Left forelimb (tissue), 1 donor: ENCODE results near the gene SPACA7.

Source experiments
- DNase-seq: peaks from one replicate; pipeline ENCODE4 v3.0.0-alpha.2; 2018; ENCODE audit warnings: low spot score

SPACA7 gene

GRCh38 chr13:112447761-112448603 lies 71.8 kb downstream of the SPACA7 start:
- no peak for DNase-seq

DNA sequence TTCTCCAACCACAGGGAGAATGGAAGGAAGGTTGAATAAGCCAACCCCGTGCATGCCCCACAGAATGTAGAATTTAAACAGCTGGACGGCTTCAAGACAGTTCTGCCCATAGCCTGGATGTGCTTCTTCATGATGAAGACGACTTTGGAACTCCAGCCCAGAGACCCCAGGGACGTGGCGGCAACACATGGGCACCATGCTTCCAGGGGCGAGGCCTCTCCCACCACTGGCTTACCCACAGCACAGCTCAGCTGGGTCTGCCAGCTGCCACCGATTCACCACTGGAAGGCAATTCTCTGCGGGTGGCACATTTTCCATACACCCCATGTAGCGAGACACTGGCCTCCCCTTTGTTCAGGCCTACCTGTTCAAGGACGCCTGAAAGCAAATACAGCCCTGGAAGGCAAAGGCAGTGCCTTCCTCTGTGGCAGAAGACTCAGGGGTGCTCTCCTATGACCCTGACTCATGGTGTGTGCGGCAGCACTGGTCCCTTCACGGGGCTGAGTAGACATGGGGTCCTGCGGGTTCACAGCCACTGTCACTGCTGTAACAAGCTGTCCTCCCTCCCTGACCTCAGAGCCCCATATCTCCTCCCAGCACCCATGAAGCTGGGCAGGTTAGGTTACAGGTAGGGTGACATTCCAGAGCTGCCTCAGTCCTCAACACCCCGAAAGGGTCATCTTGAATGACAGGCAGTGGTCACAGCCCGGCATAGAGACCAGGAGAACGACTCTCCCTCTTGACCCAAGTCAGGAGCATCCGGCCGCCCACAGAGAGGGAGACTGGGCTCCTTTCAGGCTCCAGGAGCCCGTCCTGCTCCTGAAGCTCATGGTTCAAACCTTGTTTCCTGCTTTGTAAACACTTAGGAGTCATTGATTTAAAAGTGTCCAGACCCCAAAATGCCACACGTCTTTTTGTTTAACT lies 72.7 kb downstream of the SPACA7 start:
- no peak for DNase-seq

DNA sequence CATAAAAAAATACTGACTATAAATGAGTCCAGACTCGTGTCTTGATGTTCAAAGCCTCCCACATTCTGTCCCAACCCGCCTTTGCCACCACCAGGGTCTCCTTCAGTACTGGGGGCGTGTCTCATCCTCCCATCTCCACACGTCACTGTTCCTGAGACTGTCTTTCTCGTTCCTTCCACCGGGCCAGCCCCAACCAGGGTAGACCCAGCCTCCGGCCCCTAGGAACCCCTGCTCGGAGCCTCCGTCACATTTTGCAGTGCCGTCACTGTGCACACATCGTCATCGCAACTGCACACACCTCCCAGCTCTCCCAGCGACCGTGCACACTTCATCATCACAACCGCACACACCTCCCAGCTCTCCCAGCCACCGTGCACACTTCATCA lies 73.4 kb downstream of the SPACA7 start:
- DNase-seq = no peak

GRCh38 chr13:112450118-112450903 lies 74.2 kb downstream of the SPACA7 start:
- no peak for DNase-seq

- DNase-seq = no peak
These were observed 74.7 kb downstream of the SPACA7 start for GRCh38 chr13:112450904-112451240.

- DNase-seq = no peak
These were observed 75.6 kb downstream of the SPACA7 start for GRCh38 chr13:112451512-112452379.

GRCh38 chr13:112452380-112453206 lies 76.4 kb downstream of the SPACA7 start:
- no peak for DNase-seq

DNA sequence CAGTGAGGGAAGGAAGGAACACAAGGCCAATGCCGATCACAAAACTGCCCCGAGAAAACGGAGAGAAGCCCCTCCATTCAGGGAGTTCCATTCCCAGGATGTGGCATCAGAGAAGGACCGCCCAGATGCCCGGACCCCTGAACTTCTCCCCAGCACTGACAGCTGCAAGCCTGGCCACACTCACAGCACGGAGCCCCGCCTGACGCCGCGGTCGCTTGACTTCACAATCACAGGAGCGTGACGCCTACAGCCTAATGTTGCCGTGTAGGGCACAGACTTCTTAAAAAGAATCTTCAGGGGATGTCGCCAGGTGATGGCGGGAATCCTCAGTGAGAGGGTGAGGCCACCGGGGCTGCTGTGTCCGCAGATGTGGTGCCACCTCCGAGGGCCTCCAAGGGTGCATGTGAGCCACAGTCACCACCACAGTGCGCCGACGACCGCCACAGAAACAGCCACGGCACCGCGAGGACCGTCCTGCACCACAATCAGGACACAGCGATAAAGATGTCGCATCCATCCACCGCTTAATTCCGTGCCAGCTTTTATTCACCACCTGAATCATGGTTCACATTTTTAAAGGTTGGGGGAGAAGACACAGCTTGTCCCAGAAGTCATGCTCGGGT lies 77.2 kb downstream of the SPACA7 start:
- DNase-seq = no peak

DNA sequence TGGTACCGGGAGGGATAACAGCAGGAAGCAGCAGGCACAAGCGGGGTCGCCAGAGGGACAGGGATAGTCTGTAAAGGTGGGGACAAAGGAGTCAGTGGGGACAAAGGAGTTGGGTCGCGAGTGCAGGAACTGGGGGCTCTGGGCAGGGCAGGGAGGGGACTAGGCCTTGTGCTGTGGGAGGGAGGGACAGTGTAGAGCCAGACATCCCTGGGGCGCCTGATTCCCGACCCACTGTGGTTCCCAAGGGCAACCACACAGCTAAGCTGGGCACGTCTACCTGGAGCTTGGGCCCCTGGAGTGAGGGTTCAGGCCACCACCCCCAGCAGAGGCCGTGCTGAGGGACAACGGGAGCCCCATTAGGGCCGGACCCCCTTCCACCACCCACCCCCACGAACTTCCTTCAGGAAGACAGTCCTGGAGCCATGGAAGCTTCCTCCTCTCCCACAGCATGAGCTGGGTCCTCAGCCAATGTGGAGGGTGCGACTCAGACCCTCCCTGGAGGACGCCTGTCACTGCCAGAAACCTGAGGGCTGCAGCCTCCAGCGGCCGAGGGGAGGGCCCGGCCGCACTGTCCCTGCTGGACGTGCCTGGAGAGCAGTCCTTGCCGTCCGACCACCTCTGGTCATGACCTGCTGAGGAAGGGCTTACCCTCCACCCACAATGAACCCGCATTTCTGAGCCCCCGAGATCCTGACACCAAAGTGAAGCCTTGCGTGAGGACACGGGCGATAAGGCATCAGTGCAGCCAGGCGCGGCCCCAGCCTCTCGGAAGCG lies 77.9 kb downstream of the SPACA7 start:
- DNase-seq = no peak

DNA sequence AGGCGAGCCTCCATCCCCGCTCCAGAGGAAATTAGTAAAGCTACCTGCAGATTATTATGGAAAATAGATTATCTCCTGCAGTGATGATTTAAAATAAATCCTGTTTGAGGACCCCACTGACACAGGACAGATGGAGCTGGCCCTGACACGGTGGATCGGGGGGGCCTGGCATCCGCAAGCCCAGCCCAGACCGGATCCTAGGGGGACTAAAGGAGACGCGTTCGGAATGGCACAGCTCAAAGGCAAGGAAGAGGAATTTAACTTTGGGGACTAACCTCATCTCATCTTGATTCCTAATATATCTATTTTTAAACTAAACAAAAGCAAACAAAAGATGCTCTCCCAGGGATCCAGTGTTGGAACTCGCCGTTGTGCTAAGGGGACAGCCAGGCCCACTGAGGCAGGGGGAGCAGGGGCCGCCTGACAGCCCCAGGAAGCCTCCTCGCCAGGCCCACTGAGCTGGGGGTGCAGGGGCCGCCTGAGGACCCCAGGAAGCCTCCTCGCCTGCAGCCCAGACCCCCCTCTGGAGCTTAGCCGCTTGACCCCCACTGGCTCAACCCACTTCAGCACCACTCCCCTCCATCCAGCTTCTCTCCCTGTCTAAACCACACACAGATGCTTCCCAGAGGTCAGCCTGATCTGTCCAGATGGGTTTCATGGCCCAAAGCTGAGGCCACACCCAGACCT lies 78.6 kb downstream of the SPACA7 start:
- no peak for DNase-seq

DNA sequence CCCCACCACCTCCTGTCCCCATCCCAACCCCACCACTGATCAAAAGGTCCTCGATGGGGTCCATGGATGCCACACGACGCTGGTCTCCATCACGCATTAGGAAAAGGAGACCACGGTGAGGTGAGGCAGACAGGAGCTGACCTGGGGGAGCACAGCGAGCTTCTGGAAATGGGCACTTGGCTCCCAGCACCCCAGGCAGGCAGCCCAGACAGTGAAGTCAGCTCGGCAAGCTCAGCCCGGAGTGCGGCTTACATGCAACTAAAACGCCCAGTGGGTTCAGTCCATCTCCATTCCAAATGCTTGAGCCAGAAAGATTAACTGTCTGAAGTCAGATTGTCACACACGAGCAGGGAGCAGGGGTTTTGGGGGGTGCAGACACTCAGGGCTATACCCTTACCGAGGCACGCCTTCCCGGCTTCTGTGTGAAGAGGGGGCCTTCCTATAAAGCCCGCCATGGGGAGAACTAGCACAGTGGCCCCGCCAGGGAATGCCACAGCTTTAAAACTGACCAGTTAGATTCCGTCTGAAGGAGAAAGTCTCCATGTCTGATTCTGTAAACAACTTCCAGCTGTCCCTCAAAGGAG lies 79.4 kb downstream of the SPACA7 start:
- DNase-seq = no peak

GRCh38 chr13:112456138-112457056 lies 80.2 kb downstream of the SPACA7 start:
- DNase-seq = no peak

GRCh38 chr13:112457081-112457480 lies 80.9 kb downstream of the SPACA7 start:
- no peak for DNase-seq

DNA sequence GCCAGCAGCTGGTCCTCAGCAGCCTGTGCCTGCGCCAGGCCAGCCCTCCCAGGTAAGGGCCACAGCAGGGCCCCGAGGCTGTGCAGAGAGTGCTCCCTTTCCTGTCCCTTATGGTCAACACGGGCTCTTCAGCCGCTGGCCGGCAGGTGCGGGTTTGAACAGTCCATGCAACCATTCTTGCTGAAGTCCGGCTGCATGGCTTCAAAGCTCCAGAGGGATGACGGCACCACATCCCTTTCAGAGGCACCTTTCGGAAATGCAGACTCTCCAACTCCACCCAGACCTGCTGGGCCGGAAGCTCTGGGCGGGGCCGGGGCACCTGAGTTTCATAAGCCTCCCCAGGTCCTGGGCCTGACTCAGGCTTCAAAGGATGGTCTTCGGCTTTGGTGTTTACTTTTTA lies 81.3 kb downstream of the SPACA7 start:
- DNase-seq = no peak

DNA sequence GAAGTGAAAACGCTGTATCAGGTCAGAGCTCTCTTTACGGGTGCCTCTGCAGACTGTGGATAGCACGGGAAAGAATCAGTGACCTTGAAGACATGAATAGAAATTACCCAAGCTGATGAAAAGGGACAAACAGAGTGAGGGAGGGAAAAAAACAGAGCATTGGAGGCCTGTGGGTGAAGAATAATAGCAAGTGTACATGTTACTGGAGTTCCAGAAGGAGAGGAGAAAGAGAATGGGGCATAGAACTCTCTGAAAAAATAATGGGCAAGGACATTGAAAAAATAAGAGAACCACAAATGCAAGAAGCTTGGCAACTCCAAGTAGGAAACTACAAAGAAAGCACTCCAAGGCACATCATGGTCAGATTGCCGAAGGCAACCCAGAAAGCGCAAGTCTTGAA lies 86.3 kb downstream of the SPACA7 start:
- no peak for DNase-seq

GRCh38 chr13:112464720-112465119 lies 88.6 kb downstream of the SPACA7 start:
- DNase-seq = no peak
